HepG2 (cell line): Measurements from ENCODE around the gene HSF2BP. TPM values are rescaled to one million over a fixed set of nuclear protein-coding genes. Genes with fewer than 3 reads are reported as not detected.

Experiments
- ATAC-seq: fragments of 200-7000 bp; cut with Tn5 transposase; 3 replicates; pipeline ENCODE4 v1.9.1; 2020; ENCODE audit warnings: mild to moderate bottlenecking, moderate library complexity
- BruUV-seq: library from RNA; stranded (reverse); fragments of 400-500 nt; replicated peaks from 2 replicates; lab custom pipeline; 2021; lab: Mats Ljungman, UMichigan
- CTCF ChIA-PET: fragments of 300-600 bp; formaldehyde crosslinking; extraction: SDS; loops from one replicate; lab custom pipeline; 2021; ENCODE audit warnings: low total read pairs, inconsistent platforms, low intra/inter-chr PET ratio; lab: Yijun Ruan, JAX
- POLR2A ChIA-PET: fragments of 350-600 bp; sonication (Branson Sonifier 250); formaldehyde crosslinking; loops from one replicate; lab custom pipeline; 2020; ENCODE audit warnings: antibody characterized with exemption, inconsistent platforms; lab: Yijun Ruan, JAX
- DNase-seq: peaks from one replicate; pipeline ENCODE4 v3.0.0-alpha.2; 2015; ENCODE audit warnings: low spot score
- FAIRE-seq: peaks from 3 replicates; lab custom pipeline; 2011; peaks lifted over from hg19 to GRCh38; lab: Jason Lieb, UNC
- H2AFZ ChIP-seq: one replicate; pipeline ENCODE4 v1.6.1; 2011; ENCODE audit warnings: low read length, inconsistent platforms
- H3K27ac ChIP-seq: fragments of 300-600 bp; 3 replicates; pipeline ENCODE4 v1.8.0; 2011; ENCODE audit warnings: mixed run types, mild to moderate bottlenecking, mixed read lengths, low read length, inconsistent platforms; ENCODE audit not compliant: insufficient read depth; ENCODE audit errors: extremely low read length
- H3K27me3 ChIP-seq, 2 experiments: fragments of 200-600 bp in 1 of 2; 2 replicates in 1 of 2; 3 replicates in 1 of 2; pipeline versions ENCODE4 v1.6.0 to v1.8.0; 2011; ENCODE audit warnings: low read length in 2 of 2, mild to moderate bottlenecking in 2 of 2, moderate library complexity in 2 of 2, inconsistent platforms in 1 of 2; ENCODE audit not compliant: insufficient read depth in 2 of 2, control insufficient read depth in 1 of 2
- H3K36me3 ChIP-seq, 2 experiments: fragments of 200-600 bp in 1 of 2; replicated peaks in 1 of 2; 2 replicates in 1 of 2; 3 replicates in 1 of 2; pipeline versions ENCODE4 v1.5.1 to v1.8.0; 2011; ENCODE audit warnings: low read length in 2 of 2, inconsistent platforms in 1 of 2; ENCODE audit not compliant: insufficient read depth in 2 of 2, control insufficient read depth in 1 of 2
- H3K4me1 ChIP-seq: 2 replicates; pipeline ENCODE4 v1.5.1; 2012; ENCODE audit warnings: low read length, inconsistent platforms; ENCODE audit not compliant: insufficient read depth
- H3K4me2 ChIP-seq: 2 replicates; pipeline ENCODE4 v1.6.0; 2011; ENCODE audit warnings: low read depth, low read length, inconsistent platforms
- H3K4me3 ChIP-seq, 3 experiments: fragments of 200-600 bp in 1 of 3; sonication (generic), shearing (Covaris generic) in 1 of 3; replicated peaks in 1 of 3; 2 replicates each; pipeline ENCODE4 v1.5.1; 2011 to 2016; ENCODE audit warnings: low read length in 3 of 3, inconsistent platforms in 2 of 3, low read depth in 2 of 3, mild to moderate bottlenecking in 2 of 3, control low read depth in 1 of 3, mixed read lengths in 1 of 3; ENCODE audit not compliant: insufficient read depth in 1 of 3
- H3K79me2 ChIP-seq: one replicate; pipeline ENCODE4 v1.6.1; 2011; ENCODE audit warnings: low read length, inconsistent platforms; ENCODE audit not compliant: insufficient read depth
- H3K9ac ChIP-seq: 2 replicates; pipeline ENCODE4 v1.6.0; 2011; ENCODE audit warnings: mild to moderate bottlenecking, low read depth, low read length, inconsistent platforms; ENCODE audit not compliant: insufficient read depth
- H3K9me3 ChIP-seq: 2 replicates; pipeline ENCODE4 v1.5.1; 2012; ENCODE audit warnings: mild to moderate bottlenecking, low read length
- H4K20me1 ChIP-seq: 2 replicates; pipeline ENCODE4 v1.6.0; 2011; ENCODE audit warnings: inconsistent platforms, mild to moderate bottlenecking, low read length, moderate library complexity; ENCODE audit not compliant: insufficient read depth
- CBX5 ChIP-seq: sonication (generic); formaldehyde crosslinking; IDR thresholded peaks from 2 replicates; pipeline ENCODE4 v1.4.0; 2020; ENCODE audit warnings: missing genetic modification reagents, borderline replicate concordance
- E2F1 ChIP-seq: sonication (generic); formaldehyde crosslinking; IDR thresholded peaks from 2 replicates; pipeline ENCODE4 v1.5.0; 2020; ENCODE audit warnings: missing genetic modification reagents
- GABPA ChIP-seq, 2 experiments: IDR thresholded peaks; 2 replicates each; pipeline ENCODE4 v1.6.1; 2011 to 2016; ENCODE audit warnings: low read depth in 2 of 2, low read length in 1 of 2, missing biosample characterization in 1 of 2, missing genetic modification characterization in 1 of 2
- HBP1 ChIP-seq: IDR thresholded peaks from 2 replicates; pipeline ENCODE4 v1.6.1; 2016; ENCODE audit warnings: low read depth, control low read depth
- HOXA9 ChIP-seq: sonication (generic); formaldehyde crosslinking; IDR thresholded peaks from 2 replicates; pipeline ENCODE4 v1.8.1; 2022; ENCODE audit warnings: missing genetic modification reagents, mild to moderate bottlenecking, moderate library complexity, borderline replicate concordance
- MIER2 ChIP-seq: IDR thresholded peaks from 2 replicates; pipeline ENCODE4 v1.6.1; 2016; ENCODE audit warnings: missing biosample characterization, missing genetic modification reagents
- MYNN ChIP-seq: sonication (generic); formaldehyde crosslinking; IDR thresholded peaks from 2 replicates; pipeline ENCODE4 v1.4.0; 2020; ENCODE audit warnings: mild to moderate bottlenecking, low read depth, missing genetic modification reagents
- NCOA2 ChIP-seq: sonication (generic); formaldehyde crosslinking; IDR thresholded peaks from 2 replicates; pipeline ENCODE4 v1.8.0; 2022; ENCODE audit warnings: inconsistent platforms
- PHF5A ChIP-seq: IDR thresholded peaks from one replicate; pipeline ENCODE4 v1.6.1; 2018; ENCODE audit warnings: low read depth, missing genetic modification reagents; ENCODE audit not compliant: unreplicated experiment
- RAD51 ChIP-seq: fragments of 450-650 bp; IDR thresholded peaks from 2 replicates; pipeline ENCODE4 v1.6.1; 2016; ENCODE audit warnings: borderline replicate concordance
- REPIN1 ChIP-seq: sonication (generic); formaldehyde crosslinking; IDR thresholded peaks from 2 replicates; pipeline ENCODE4 v1.8.0; 2022; ENCODE audit warnings: missing genetic modification reagents, low read depth, mild to moderate bottlenecking, borderline replicate concordance
- SRSF1 ChIP-seq: fragments of 200-400 bp; formaldehyde crosslinking; optimal IDR thresholded peaks from 2 replicates; pipeline ENCODE3; 2017; ENCODE audit warnings: mild to moderate bottlenecking, low read depth, low read length, moderate library complexity
- ZMAT3 ChIP-seq: sonication (generic); formaldehyde crosslinking; conservative IDR thresholded peaks from 2 replicates; pipeline ENCODE4 v1.7.0; 2021; ENCODE audit warnings: missing genetic modification reagents
- WGBS: methylation state at CpG from one replicate; pipeline ENCODE4 v1.1.6; 2017; ENCODE audit warnings: low lambda C conversion rate; 5-methylcytosine and 5-hydroxymethylcytosine counted together
- in situ Hi-C: cut with HindIII; loops from 2 replicates; pipeline ENCODE4 v1.10.0; 2017; ENCODE audit warnings: low pct_unique_long_range_greater_than_20kb; ENCODE audit not compliant: extremely low pct_ligation_motif_present
- intact Hi-C: fragments of 100-400 bp; cut with micrococcal nuclease; formaldehyde crosslinking; loops from one replicate; pipeline ENCODE4 v1.10.0; 2022; ENCODE audit not compliant: unreplicated experiment
- polyA plus RNA-seq, 8 experiments: library from polyadenylated mRNA; depleted of rRNA in 3 of 8; stranded (reverse) in 7 of 8; unstranded in 1 of 8; fragments of >200 nt; fragmentation: Illumina TruSeq in 4 of 8; extraction: Trizol in 4 of 8; gene quantifications; 2 replicates each; pipeline versions ENCODE4 v1.2.1 to v1.2.3, GENCODE V29; 2011 to 2016; ENCODE audit warnings: low read depth in 4 of 8, missing spikeins in 1 of 8, mixed read lengths in 1 of 8; ENCODE audit not compliant: insufficient read depth in 1 of 8
- total RNA-seq, 5 experiments: library from RNA; depleted of rRNA; stranded (reverse); fragments of >200 nt; fragmentation: Illumina TruSeq; extraction: Trizol; gene quantifications; 2 replicates each; pipeline ENCODE4 v1.2.3, GENCODE V29; 2016; ENCODE audit warnings: low read depth in 1 of 5

The HSF2BP gene
- total and polyA plus RNA-seq, 2 of the 13 experiments (the other 11 are each of a cell fraction or from before 2014, with no cell fraction given): 0.67 to 2.2 TPM

- H4K20me1 ChIP-seq: no peaks in the 10 kb centered on the region
- no peak for FAIRE-seq
- BruUV-seq: no TSS peak
- no peaks in the 10 kb centered on the region for H3K36me3 ChIP-seq
- ChIA-PET CTCF (no interaction called here), POLR2A (interaction anchor here (0.6 kb wide), 1 partner anchor 332 kb away, joined by 3 read pairs; no protein-coding TSS in a partner anchor)
- intact Hi-C loops: no loop called here
- in situ Hi-C loops: no loop called here
- H2AFZ ChIP-seq: no peak overlapping the region
- H3K27me3 ChIP-seq: no peaks in the 10 kb centered on the region
- H3K9me3 ChIP-seq: no peaks in the 10 kb centered on the region
- no peak overlapping the region for H3K9ac ChIP-seq
- H3K4me1 ChIP-seq: peaks cover 63% of the 10 kb centered on the region
- H3K79me2 ChIP-seq: no peaks in the 10 kb centered on the region
- no peak overlapping the region for H3K27ac ChIP-seq
- no peak for ATAC-seq
- WGBS: 98% methylated on average over 15 of the region's 15 CpGs
- no peak overlapping the region for H3K4me2 ChIP-seq
- no peak for DNase-seq
- H3K4me3 ChIP-seq: no peak overlapping the region
- TF ChIP-seq RAD51 (0 out of 2 replicates have a peak, but pooled peaks have one; percentile 12), SRSF1 (no peak)
Observed at GRCh38 chr21:43605320-43606215, 53.7 kb downstream of the HSF2BP start.

- ATAC-seq (no peak), FAIRE-seq (peak; percentile 26), DNase-seq (no peak)
- POLR2A ChIA-PET: interaction anchor here (0.6 kb wide), 1 partner anchor 333 kb away, joined by 3 read pairs; no protein-coding TSS in a partner anchor
- Histone ChIP-seq H3K4me3 (no peak overlapping the region), H3K4me2 (no peak overlapping the region), H3K9me3 (no peaks in the 10 kb centered on the region), H3K79me2 (no peaks in the 10 kb centered on the region), H3K4me1 (peaks cover 54% of the 10 kb centered on the region), H4K20me1 (no peaks in the 10 kb centered on the region), H3K27me3 (no peaks in the 10 kb centered on the region), H3K27ac (no peak overlapping the region), H3K36me3 (no peaks in the 10 kb centered on the region), H3K9ac (no peak overlapping the region), H2AFZ (no peak overlapping the region)
- in situ Hi-C loops (no loop called here), intact Hi-C loops (no loop called here)
- BruUV-seq: no TSS peak
- CTCF ChIA-PET: no interaction called here
- WGBS: 97% methylated on average over 6 of the region's 6 CpGs
- peak; percentile 46; the same call in 1 of the 2 replicates for TF ChIP-seq HOXA9 (CRISPR knock-in tag)
- TF ChIP-seq E2F1 (CRISPR knock-in tag): no peak
- TF ChIP-seq ZMAT3: no peak
- TF ChIP-seq CBX5 (CRISPR knock-in tag): no peak
- no peak for TF ChIP-seq MYNN
- TF ChIP-seq NCOA2 (CRISPR knock-in tag): no peak
- TF ChIP-seq HBP1 (CRISPR knock-in tag): no peak
- TF ChIP-seq MIER2 (CRISPR knock-in tag): no peak
- TF ChIP-seq GABPA (IDR thresholded peaks at IDR 0.05; ENCODE audit: low read depth, low read length): 0 out of 2 replicates have a peak, but pooled peaks have one; percentile 1
- no peak for TF ChIP-seq GABPA (CRISPR knock-in tag; IDR thresholded peaks at IDR 0.05; ENCODE audit: low read depth)
- no peak for TF ChIP-seq REPIN1
- TF ChIP-seq PHF5A (CRISPR knock-in tag): no peak
Observed at GRCh38 chr21:43604505-43605204, 54.6 kb downstream of the HSF2BP start.
